GM23248 (cell line): ENCODE results near the gene NSF. TPM values are rescaled to one million over a fixed set of nuclear protein-coding genes. Genes with fewer than 3 reads are reported as not detected.

ENCODE experiments used
- DNase-seq: peaks from one replicate; pipeline ENCODE4 v3.0.0-alpha.2; 2015
- H2AFZ ChIP-seq: fragments of 200-600 bp; sonication (generic); 2 replicates; pipeline ENCODE4 v1.6.1; 2016; ENCODE audit warnings: antibody characterized with exemption
- H3F3A ChIP-seq: fragments of 200-600 bp; sonication (generic); 2 replicates; pipeline ENCODE4 v1.6.1; 2016; ENCODE audit warnings: mild to moderate bottlenecking, antibody characterized with exemption, mixed run types; ENCODE audit not compliant: insufficient read depth
- H3K27ac ChIP-seq: fragments of 200-600 bp; sonication (generic); 2 replicates; pipeline ENCODE4 v1.5.1; 2016; ENCODE audit warnings: mild to moderate bottlenecking
- H3K27me3 ChIP-seq: fragments of 200-600 bp; sonication (generic); replicated peaks from 2 replicates; pipeline ENCODE4 v1.6.1; 2016; ENCODE audit warnings: mild to moderate bottlenecking; ENCODE audit not compliant: insufficient read depth
- H3K36me3 ChIP-seq: fragments of 200-600 bp; sonication (generic); 2 replicates; pipeline ENCODE4 v1.6.1; 2016; ENCODE audit warnings: low read depth, mild to moderate bottlenecking
- H3K4me1 ChIP-seq: fragments of 200-600 bp; sonication (generic); 2 replicates; pipeline ENCODE4 v1.6.1; 2016; ENCODE audit warnings: mild to moderate bottlenecking; ENCODE audit not compliant: insufficient read depth
- H3K4me2 ChIP-seq: fragments of 200-600 bp; sonication (generic); one replicate; pipeline ENCODE4 v1.6.1; 2016; ENCODE audit warnings: mild to moderate bottlenecking; ENCODE audit not compliant: unreplicated experiment
- H3K4me3 ChIP-seq: fragments of 200-600 bp; sonication (generic); 2 replicates; pipeline ENCODE4 v1.5.1; 2016; ENCODE audit warnings: mild to moderate bottlenecking
- H3K79me2 ChIP-seq: fragments of 200-600 bp; sonication (generic); 2 replicates; pipeline ENCODE4 v1.6.1; 2016; ENCODE audit warnings: mild to moderate bottlenecking; ENCODE audit not compliant: insufficient read depth
- H3K9ac ChIP-seq: fragments of 200-600 bp; sonication (generic); 2 replicates; pipeline ENCODE4 v1.6.1; 2016; ENCODE audit warnings: mild to moderate bottlenecking
- H3K9me2 ChIP-seq: fragments of 200-600 bp; sonication (generic); 2 replicates; pipeline ENCODE4 v1.6.1; 2016; ENCODE audit warnings: mixed run types, mild to moderate bottlenecking, moderate library complexity; ENCODE audit not compliant: insufficient read depth
- H3K9me3 ChIP-seq: fragments of 200-600 bp; sonication (generic); one replicate; pipeline ENCODE4 v1.6.1; 2017; ENCODE audit warnings: low read depth
- H4K20me1 ChIP-seq: fragments of 200-600 bp; sonication (generic); 2 replicates; pipeline ENCODE4 v1.6.0; 2016; ENCODE audit not compliant: insufficient read depth
- EZH2 ChIP-seq: fragments of 200-600 bp; sonication (generic); IDR thresholded peaks from 2 replicates; pipeline ENCODE4 v1.6.1; 2018; ENCODE audit warnings: antibody characterized with exemption, mild to moderate bottlenecking; ENCODE audit not compliant: insufficient read depth, poor library complexity, severe bottlenecking
- EZH2phosphoT487 ChIP-seq: fragments of 200-600 bp; sonication (generic); IDR thresholded peaks from 2 replicates; pipeline ENCODE4 v1.6.1; 2018; ENCODE audit warnings: antibody characterized with exemption, moderate library complexity, mild to moderate bottlenecking, low read depth; ENCODE audit not compliant: insufficient read depth
- WGBS, 2 experiments: methylation state at CpG; one replicate each; pipeline ENCODE4 v1.1.6; 2015 to 2017; ENCODE audit warnings: low lambda C conversion rate in 2 of 2, low coverage in 1 of 2; ENCODE audit errors: missing lambda C conversion rate in 2 of 2; 5-methylcytosine and 5-hydroxymethylcytosine counted together
- in situ Hi-C: fragments of 300-500 bp; cut with MboI; formaldehyde crosslinking; loops from 2 replicates; pipeline ENCODE4 v1.15.0; 2020
- polyA plus RNA-seq: library from polyadenylated mRNA; unstranded; fragments of >200 nt; fragmentation: Nextera tagmentation; extraction: Ambion mirVana; gene quantifications from 2 replicates; pipeline ENCODE4 v1.2.1, GENCODE V29; 2016
- total RNA-seq: library from RNA; depleted of rRNA; stranded (reverse); fragments of >200 nt; shearing (Covaris generic); gene quantifications from 2 replicates; pipeline ENCODE4 v1.2.3, GENCODE V29; 2014

NSF gene
- total and polyA plus RNA-seq, 2 experiments from 2014 or later, result 44.2 to 44.9 TPM

DNA sequence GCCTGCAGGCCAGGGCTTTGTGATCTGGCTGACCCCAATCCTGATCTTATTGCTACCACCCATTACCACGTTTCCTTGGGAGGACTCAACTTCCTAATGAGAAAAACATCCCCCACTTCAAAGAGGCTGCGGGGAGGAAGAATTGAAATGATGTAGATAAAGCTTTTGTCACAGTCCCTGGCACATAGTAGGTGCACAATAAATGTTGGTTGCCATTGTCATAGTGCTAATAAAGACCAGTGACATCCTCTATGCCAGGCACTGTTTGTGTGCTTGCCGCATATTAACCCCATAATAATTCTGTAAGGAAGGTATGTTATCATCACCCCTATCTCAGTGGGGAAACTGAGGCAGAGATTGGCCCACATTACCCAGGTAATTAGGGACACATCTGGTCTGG is 205.6 kb downstream of the NSF start:
- TF ChIP-seq EZH2phosphoT487, result no peak
- no peak for TF ChIP-seq EZH2
- H3K4me2 ChIP-seq, result no peak overlapping the region
- H3K9me2 ChIP-seq, result no peaks in the 10 kb centered on the region
- in situ Hi-C loops, result no loop called here
- DNase-seq, result no peak
- WGBS, 2 experiments, result 61 to 64% methylated on average over 3 of the region's 3 CpGs
- no peaks in the 10 kb centered on the region for H3K79me2 ChIP-seq
- H3K27ac ChIP-seq, result no peak overlapping the region
- no peaks in the 10 kb centered on the region for H3F3A ChIP-seq
- no peaks in the 10 kb centered on the region for H3K9me3 ChIP-seq
- no peaks in the 10 kb centered on the region for H3K4me1 ChIP-seq
- no peaks in the 10 kb centered on the region for H4K20me1 ChIP-seq
- no peaks in the 10 kb centered on the region for H3K36me3 ChIP-seq
- no peak overlapping the region for H2AFZ ChIP-seq
- peaks cover 29% of the 10 kb centered on the region for H3K27me3 ChIP-seq
- no peak overlapping the region for H3K9ac ChIP-seq
- H3K4me3 ChIP-seq, result no peak overlapping the region

DNA sequence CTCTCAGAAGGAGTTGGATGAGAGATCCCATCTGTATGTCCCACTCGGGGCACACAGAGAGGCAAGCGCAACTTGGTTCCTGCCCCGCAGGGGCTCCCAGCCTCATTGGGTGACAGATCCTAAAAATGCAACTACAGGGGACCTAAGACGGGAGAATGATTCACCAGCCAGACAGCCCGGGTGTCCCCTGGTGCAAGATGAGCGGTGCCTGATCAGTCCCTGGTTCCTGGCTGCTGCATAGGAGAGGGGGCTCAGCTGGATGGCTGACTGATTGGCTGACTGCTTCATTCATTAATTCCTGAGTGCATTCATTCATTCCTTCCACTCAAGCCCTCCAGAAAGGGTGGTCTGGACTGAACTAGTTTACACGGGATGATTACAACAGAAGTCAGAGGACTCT is 206.1 kb downstream of the NSF start:
- Histone ChIP-seq H3K27ac (no peak overlapping the region), H3K36me3 (no peaks in the 10 kb centered on the region), H3K4me3 (no peak overlapping the region), H2AFZ (no peak overlapping the region), H3K9ac (no peak overlapping the region), H3K9me2 (no peaks in the 10 kb centered on the region), H3K4me2 (no peak overlapping the region), H3K79me2 (no peaks in the 10 kb centered on the region), H3K27me3 (peaks cover 29% of the 10 kb centered on the region), H3K9me3 (no peaks in the 10 kb centered on the region), H3K4me1 (no peaks in the 10 kb centered on the region), H3F3A (no peaks in the 10 kb centered on the region), H4K20me1 (no peaks in the 10 kb centered on the region)
- 51 to 58% methylated on average over 7 of the region's 7 CpGs for WGBS, 2 experiments
- no peak for DNase-seq
- in situ Hi-C loops, result no loop called here
- TF ChIP-seq EZH2 (no peak), EZH2phosphoT487 (no peak)

DNA sequence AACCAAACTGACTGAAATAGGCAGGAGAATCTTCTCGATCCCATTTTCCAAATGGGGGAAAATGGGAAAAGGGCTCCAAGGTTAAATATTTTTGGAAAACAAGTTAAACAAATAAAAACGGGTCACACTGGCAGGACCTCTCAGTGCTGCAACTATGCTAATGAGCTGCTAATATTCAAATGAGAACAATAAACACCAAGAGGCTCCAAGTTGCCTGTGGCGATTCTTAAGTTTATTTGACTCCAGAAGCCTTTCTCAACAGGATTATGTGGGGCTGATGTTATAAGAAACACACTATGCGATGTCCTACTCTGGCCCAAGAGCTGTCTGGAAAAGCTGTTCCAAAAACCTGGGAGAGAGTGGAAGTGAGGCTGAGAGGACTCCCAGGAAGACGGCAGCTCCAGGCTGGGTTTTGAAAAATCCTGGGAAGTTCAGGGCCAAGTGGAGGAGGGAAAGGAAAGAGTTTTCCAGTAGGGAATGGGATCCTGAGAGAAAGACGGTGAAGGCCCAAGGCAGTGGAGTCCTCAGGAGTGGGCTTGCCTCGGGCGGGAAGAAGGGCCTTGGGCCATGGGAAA is 206.6 kb downstream of the NSF start:
- Histone ChIP-seq H3K9ac (no peak overlapping the region), H3K4me2 (no peak overlapping the region), H3K36me3 (no peaks in the 10 kb centered on the region), H4K20me1 (no peaks in the 10 kb centered on the region), H2AFZ (no peak overlapping the region), H3F3A (no peaks in the 10 kb centered on the region), H3K27me3 (peaks cover 29% of the 10 kb centered on the region), H3K79me2 (no peaks in the 10 kb centered on the region), H3K4me1 (no peaks in the 10 kb centered on the region), H3K9me3 (no peaks in the 10 kb centered on the region), H3K4me3 (no peak overlapping the region), H3K27ac (no peak overlapping the region), H3K9me2 (no peaks in the 10 kb centered on the region)
- WGBS, 2 experiments, result 75 to 78% methylated on average over 8 of the region's 8 CpGs
- no peak for DNase-seq
- TF ChIP-seq EZH2phosphoT487, result no peak
- no peak for TF ChIP-seq EZH2
- in situ Hi-C loops, result no loop called here

DNA sequence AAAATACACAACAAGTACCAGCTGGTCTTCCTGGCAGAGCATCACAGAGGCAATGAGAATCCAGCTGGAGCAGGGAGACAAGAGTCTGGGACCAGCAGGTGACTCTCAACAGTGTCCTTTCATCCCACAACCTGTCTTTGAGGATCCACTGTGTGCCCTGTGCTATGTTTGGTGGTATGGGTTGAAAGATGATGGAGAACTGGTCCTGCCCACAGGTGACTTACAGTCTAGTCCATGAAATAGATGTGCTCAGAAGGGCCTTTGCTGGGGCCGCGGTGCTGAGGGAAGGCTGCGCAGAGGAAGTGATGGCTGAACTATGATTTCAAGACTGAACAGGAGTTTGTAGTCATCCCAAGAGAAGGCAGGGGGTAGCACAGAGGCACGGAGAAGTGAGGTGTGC is 210.1 kb downstream of the NSF start:
- in situ Hi-C loops, result no loop called here
- no peak for TF ChIP-seq EZH2phosphoT487
- TF ChIP-seq EZH2, result no peak
- Histone ChIP-seq H3K9me3 (no peaks in the 10 kb centered on the region), H2AFZ (no peak overlapping the region), H3K4me2 (no peak overlapping the region), H3K36me3 (no peaks in the 10 kb centered on the region), H3K9ac (no peak overlapping the region), H3K4me1 (no peaks in the 10 kb centered on the region), H3K4me3 (no peak overlapping the region), H4K20me1 (no peaks in the 10 kb centered on the region), H3K79me2 (no peaks in the 10 kb centered on the region), H3K9me2 (no peaks in the 10 kb centered on the region), H3K27me3 (peaks cover 11% of the 10 kb centered on the region; the same call in 1 of the 2 replicates), H3F3A (no peaks in the 10 kb centered on the region), H3K27ac (no peak overlapping the region)
- 93 to 94% methylated on average over 4 of the region's 4 CpGs for WGBS, 2 experiments
- DNase-seq, result no peak

DNA sequence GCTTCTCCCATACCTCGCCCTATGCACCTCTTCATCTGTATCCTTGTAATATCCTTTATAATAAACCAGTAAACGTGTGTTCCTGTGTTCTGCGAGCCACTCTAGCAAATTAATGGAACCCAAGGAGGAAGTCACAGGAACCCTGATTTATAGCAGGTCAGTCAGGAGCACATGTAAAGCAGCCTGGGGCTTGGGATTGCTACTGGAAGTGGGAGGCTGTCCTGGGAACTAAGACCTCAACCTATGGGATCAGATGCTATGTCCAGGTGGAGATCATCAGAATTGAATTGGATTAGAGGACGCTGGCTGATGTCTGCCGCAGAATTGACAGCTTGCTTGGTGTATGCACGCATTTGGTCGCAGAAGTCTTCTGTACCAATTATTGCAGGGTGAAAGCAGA is 212.3 kb downstream of the NSF start:
- DNase-seq, result no peak

More for the DNA sequence above, 212.3 kb downstream of the NSF start:
- H3K4me1 ChIP-seq, result no peaks in the 10 kb centered on the region
- in situ Hi-C loops, result no loop called here
- H3K27me3 ChIP-seq, result no peaks in the 10 kb centered on the region
- no peaks in the 10 kb centered on the region for H3K9me2 ChIP-seq
- H3K4me3 ChIP-seq, result no peak overlapping the region
- no peaks in the 10 kb centered on the region for H3K36me3 ChIP-seq
- H3K4me2 ChIP-seq, result no peak overlapping the region
- no peak overlapping the region for H3K9ac ChIP-seq
- H4K20me1 ChIP-seq, result no peaks in the 10 kb centered on the region
- 42 to 46% methylated on average over 7 of the region's 7 CpGs for WGBS, 2 experiments
- H3K79me2 ChIP-seq, result no peaks in the 10 kb centered on the region
- H3K27ac ChIP-seq, result no peak overlapping the region
- TF ChIP-seq EZH2phosphoT487 (no peak), EZH2 (no peak)
- H3F3A ChIP-seq, result no peaks in the 10 kb centered on the region
- no peaks in the 10 kb centered on the region for H3K9me3 ChIP-seq
- no peak overlapping the region for H2AFZ ChIP-seq
